Measurements from ENCODE around the gene SLC22A31.

- TF ChIP-seq, protein P1, sequence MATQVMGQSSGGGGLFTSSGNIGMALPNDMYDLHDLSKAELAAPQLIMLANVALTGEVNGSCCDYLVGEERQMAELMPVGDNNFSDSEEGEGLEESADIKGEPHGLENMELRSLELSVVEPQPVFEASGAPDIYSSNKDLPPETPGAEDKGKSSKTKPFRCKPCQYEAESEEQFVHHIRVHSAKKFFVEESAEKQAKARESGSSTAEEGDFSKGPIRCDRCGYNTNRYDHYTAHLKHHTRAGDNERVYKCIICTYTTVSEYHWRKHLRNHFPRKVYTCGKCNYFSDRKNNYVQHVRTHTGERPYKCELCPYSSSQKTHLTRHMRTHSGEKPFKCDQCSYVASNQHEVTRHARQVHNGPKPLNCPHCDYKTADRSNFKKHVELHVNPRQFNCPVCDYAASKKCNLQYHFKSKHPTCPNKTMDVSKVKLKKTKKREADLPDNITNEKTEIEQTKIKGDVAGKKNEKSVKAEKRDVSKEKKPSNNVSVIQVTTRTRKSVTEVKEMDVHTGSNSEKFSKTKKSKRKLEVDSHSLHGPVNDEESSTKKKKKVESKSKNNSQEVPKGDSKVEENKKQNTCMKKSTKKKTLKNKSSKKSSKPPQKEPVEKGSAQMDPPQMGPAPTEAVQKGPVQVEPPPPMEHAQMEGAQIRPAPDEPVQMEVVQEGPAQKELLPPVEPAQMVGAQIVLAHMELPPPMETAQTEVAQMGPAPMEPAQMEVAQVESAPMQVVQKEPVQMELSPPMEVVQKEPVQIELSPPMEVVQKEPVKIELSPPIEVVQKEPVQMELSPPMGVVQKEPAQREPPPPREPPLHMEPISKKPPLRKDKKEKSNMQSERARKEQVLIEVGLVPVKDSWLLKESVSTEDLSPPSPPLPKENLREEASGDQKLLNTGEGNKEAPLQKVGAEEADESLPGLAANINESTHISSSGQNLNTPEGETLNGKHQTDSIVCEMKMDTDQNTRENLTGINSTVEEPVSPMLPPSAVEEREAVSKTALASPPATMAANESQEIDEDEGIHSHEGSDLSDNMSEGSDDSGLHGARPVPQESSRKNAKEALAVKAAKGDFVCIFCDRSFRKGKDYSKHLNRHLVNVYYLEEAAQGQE (IDR thresholded peaks at IDR 0.05; ENCODE audit: insufficient read depth in 1 of 2, low read depth in 2 of 2, low read length in 2 of 2): no peak
- TF ChIP-seq POLR2AphosphoS5 (IDR thresholded peaks at IDR 0.05; ENCODE audit: low read depth, low read length): no peak
These were observed 594 bp upstream of the SLC22A31 start for GRCh38 chr16:89200850-89201411.

All from PFSK-1 (cell line).